ENCODE measurements around the gene IGSF21.

Gene IGSF21

DNA sequence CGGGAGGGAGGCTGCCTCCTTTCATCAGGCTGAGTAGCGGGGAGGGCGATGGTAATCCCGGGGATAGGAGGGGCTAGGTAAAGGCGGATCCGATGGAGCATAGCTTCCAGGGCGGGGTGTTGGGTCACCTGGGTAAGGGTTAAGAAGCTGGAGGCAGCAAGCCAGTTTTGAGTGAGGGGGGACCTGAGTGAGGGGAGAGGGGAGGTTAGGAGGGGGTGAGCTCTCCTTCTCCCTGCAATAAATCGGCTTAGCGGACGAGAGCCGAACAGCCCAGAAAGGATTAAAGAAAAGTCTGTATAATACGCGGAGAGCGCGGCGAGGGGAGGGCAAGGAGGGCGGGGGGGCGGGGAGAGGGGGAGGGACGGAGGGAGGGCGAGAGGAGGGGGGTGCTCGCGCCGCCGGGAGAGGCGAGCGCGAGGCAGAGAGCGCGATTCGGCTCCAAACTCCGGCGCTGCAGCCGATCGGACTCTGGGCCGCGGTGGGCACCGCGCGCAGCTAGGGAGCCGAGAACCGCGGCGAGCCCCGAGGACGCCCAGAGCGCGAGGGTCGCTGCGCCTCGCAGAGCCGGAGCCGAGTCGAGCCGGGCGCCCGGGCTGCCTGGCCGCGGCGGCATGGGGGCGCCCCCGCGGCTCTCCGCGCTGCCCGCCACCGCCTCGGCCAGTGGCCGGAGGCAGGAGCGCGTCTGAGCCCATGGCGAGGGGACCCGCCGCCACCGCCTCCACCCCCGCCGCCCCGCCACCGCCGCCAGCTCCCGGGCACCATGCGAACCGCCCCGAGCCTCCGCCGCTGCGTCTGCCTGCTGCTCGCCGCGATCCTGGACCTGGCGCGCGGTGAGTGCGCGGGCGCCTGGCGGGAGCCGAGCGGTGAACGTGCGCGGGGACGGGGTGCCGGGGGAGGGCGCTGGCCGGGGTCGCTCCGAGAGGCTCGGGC, at the start of gene IGSF21:
Gene IGSF21 (plus strand): TSS at position 430 of the 930 bp plus-strand sequence. CDS start 331 bp downstream, at position 761.
- DNase-seq (ENCODE audit: low read depth) = no peak

- no peak for DNase-seq (ENCODE audit: low read depth)
These were observed 49.2 kb upstream of the IGSF21 start for GRCh38 chr1:18058206-18058921.

DNA sequence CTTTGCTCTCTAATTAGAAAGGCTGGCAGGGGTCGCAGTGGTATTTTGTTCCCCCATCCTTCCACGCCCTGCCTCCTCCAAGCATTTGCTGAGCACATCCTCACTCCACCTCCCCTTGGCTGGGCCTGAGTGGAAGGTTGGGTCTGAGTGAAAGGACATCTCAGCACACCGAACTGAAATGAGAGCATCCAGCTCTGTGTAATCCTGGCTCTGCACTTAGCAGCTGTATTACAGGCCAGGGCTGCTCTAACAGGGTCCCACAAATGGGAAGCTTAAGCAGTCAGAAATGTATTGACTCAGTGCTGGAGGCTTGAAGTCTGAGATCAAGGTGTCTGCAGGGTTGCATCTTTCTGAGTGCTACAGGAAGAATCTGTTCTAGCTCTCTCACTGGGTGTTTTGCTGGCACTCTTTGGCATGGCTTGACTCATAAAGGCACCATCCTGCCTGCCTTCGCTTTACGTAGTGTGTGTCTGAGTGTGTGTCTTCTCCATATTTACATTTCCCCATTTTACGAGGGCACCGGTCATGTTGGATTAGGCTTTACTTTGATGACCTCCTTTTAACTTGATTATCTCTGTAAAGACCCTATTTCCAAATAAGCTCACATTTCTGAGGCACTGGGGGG, 48.5 kb upstream of the IGSF21 start:
- no peak for DNase-seq (ENCODE audit: low read depth)

GRCh38 chr1:18060366-18060765, 47.2 kb upstream of the IGSF21 start:
- no peak for DNase-seq (ENCODE audit: low read depth)

DNA sequence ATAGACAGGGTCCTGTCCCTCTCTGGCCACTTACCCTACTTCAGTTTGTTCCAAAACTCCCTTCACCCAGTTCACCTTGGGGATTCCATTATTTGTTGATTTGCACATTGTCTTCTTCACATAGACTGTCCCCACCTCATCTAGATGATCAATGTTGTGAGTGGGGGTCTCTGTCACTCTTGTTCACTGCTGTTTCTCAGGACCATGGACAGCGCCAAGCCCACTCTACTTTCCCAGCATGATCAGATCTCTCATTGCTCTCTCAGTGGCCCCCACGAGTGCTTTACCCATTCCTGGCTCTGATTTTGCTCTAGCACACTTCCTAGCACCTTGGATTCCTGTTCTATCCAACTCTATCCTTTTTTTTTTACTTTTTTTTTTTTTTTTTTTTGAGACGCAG, 45.4 kb upstream of the IGSF21 start:
- DNase-seq (ENCODE audit: low read depth) = no peak

GRCh38 chr1:18064534-18064933, 43.1 kb upstream of the IGSF21 start:
- DNase-seq (ENCODE audit: low read depth) = no peak

DNA sequence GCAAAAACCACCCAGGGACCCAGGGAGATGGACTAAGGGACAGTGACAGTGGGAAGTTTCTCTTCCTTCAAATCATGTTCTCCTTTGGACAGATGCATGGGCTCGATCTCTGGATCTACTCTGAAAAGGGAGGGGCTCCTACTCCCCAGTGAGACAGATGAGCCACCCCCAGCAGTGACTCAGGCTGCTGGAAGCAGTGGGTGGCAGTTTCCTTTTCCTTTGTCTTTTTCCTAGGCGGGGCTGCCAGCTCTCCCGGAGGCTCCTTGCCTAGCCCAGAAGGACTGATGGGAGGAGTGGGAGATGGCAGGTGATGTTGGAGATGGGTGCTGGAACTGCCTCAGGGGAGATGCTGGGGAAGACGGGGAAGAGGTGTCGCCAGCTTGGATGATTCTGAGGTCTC, 41.0 kb upstream of the IGSF21 start:
- no peak for DNase-seq (ENCODE audit: low read depth)

DNA sequence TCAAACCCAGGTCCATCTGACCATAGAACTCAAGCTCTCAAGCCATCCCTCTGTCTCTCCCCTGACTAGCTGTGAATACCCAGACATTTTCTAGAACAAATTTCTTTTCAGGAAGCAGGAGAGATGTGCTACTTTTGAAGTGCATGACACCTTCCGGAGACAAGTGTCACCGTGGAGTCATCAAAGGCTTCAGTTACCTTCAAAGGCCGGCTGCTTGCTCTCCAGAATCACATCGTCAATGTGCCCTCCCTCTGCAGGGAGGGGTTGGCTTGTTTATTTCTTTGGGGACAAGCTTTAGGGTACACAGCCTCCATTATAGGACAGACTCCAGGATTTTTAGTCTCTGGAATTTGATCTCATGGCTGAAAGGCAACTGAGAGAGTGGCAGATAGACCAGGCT, 37.7 kb upstream of the IGSF21 start:
- DNase-seq (ENCODE audit: low read depth) = no peak

- DNase-seq (ENCODE audit: low read depth) = no peak
These were observed 35.5 kb upstream of the IGSF21 start for GRCh38 chr1:18072066-18072465.

- no peak for DNase-seq (ENCODE audit: low read depth)
These were observed 34.4 kb upstream of the IGSF21 start for GRCh38 chr1:18073066-18073642.

DNA sequence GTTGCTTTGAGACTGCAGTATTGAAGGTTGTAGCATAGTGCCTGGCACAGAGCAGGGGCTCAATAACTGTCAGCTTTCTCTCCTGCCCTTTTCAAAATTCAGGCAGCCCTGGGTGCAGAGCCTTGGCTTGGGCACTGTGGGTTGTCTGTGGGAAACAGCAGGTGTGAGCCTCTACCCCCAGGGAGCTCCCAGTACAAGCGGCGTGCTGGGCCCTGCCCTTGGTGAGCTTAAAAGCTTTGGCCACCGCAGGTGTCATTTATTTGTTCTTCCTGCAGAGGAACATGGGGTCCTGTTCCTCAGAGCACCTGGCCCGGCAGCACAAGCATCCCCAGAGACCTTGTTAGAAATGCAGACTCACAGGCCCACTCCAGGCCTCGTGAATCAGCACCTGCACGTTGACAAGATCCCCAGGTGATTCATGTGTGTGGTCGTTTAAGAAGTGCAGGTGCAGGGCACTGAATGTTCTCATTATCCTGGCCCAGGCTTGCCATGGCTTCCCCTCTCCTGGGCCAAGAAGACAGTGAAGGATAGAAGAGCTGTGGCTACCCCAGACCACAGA, 29.9 kb upstream of the IGSF21 start:
- no peak for DNase-seq (ENCODE audit: low read depth)

- DNase-seq (ENCODE audit: low read depth) = no peak
These were observed 27.5 kb upstream of the IGSF21 start for GRCh38 chr1:18079941-18080735.

DNA sequence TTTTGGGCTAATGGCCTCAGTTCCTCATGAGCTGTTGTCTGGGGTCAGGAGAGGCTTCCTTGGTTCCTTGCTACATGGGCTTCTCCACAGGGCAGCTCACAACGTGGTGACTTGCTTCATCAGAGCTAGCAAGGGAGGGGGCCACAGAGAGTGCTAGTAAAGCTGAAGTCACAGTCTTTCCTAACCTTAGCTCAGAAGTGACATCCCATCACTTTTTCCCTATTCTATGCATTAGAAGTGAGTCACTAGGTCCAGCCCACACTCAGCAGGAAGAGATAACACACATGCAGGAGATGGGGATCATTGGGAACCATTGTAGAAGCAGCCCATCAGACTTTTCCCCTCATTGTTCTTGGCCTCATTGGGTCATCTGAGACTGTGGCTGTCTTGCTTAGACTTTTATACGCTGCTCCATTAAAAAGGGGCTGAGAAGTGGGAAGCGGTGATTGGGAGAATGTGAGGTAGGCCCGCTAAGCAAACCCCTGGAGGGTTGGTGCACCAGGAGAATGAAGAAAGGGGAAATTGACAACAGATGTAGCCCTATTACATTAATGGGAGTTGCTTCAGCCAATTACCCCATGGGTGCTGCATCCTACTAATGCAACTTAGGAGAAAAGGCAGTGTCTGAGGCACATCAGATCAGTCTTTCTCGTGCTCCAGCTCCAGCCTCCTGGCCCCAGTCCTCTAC, 22.1 kb upstream of the IGSF21 start:
- DNase-seq (ENCODE audit: low read depth) = no peak

GRCh38 chr1:18088077-18088594, 19.5 kb upstream of the IGSF21 start:
- no peak for DNase-seq (ENCODE audit: low read depth)

GRCh38 chr1:18089488-18089887, 18.1 kb upstream of the IGSF21 start:
- DNase-seq (ENCODE audit: low read depth) = no peak

DNA sequence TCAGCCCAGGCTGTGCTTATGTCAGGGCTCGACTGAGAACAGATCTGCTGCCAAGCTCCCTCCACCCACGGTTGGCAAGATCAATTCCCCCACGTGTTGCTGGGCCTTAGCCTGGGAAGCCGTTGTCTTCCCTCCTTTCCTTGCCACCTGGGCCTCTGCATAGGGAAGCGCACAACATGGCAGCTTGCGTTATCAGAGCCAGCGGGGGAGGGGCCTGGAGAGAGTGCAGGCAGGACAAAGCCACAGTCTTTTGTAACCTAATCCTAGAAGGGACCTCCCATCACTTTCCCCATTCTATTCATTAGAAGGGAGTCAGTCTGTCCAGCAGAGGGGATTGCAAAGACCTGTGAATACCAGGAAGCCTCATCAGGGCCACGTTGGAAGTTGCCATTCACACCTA, 17.0 kb upstream of the IGSF21 start:
- DNase-seq (ENCODE audit: low read depth) = no peak

- no peak for DNase-seq (ENCODE audit: low read depth)
These were observed 15.7 kb upstream of the IGSF21 start for GRCh38 chr1:18091660-18092446.

GRCh38 chr1:18093193-18093592, 14.4 kb upstream of the IGSF21 start:
- no peak for DNase-seq (ENCODE audit: low read depth)

- DNase-seq (ENCODE audit: low read depth) = no peak
These were observed 14.0 kb upstream of the IGSF21 start for GRCh38 chr1:18093646-18094045.

DNA sequence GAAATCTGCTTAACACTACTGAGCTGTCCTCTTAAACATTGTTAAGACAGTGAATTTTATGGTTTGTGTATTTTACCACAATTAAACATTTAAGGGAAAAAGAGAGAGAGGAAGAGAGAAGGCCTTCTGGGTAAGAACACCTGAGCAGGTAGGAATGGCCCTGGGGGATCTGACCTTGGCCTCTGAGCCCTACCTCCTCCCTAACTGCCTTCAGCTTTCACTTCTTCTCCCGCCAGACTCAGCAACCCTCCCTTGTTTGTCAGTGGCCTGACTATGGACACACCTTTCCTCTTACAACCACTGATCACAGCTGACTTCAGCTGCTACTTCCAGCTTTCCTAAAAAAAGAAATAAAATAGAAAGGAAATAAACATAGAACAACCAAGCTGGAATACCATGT, 13.5 kb upstream of the IGSF21 start:
- no peak for DNase-seq (ENCODE audit: low read depth)

Data from activated gamma-delta T cell treated with anti-CD3 and anti-CD28 coated beads, Interleukin-2, amount 50 U/mL, for 16 hours (primary cell).